ENCODE results near the gene APOL4. TPM values are rescaled to one million over a fixed set of nuclear protein-coding genes. Genes with fewer than 3 reads are reported as not detected.

The APOL4 gene
- total RNA-seq, 1 donor from 2014 or later = not detected

- Mint-ChIP-seq H3K9me3 (no peaks in the 10 kb centered on the region), H3K36me3 (ENCODE audit: low read depth) (no peaks in the 10 kb centered on the region), H3K27ac (ENCODE audit: unreplicated experiment) (no peak overlapping the region), H3K4me3 (no peak overlapping the region), H3K4me1 (peaks cover 21% of the 10 kb centered on the region), H3K27me3 (ENCODE audit: low read depth) (peaks cover 4% of the 10 kb centered on the region)
- no peak for TF ChIP-seq CTCF (conservative IDR thresholded peaks at IDR 0.05)
- no peak for DNase-seq (ENCODE audit: low read depth, low spot score)
Observed at GRCh38 chr22:36152088-36152487, 49.5 kb downstream of the APOL4 start.

GRCh38 chr22:36151006-36151595 is 50.5 kb downstream of the APOL4 start:
- Mint-ChIP-seq H3K9me3 (no peaks in the 10 kb centered on the region), H3K4me1 (peaks cover 12% of the 10 kb centered on the region), H3K27ac (ENCODE audit: unreplicated experiment) (no peak overlapping the region), H3K27me3 (ENCODE audit: low read depth) (peaks cover 4% of the 10 kb centered on the region), H3K36me3 (ENCODE audit: low read depth) (no peaks in the 10 kb centered on the region), H3K4me3 (no peak overlapping the region)
- no peak for DNase-seq (ENCODE audit: low read depth, low spot score)
- no peak for TF ChIP-seq CTCF (conservative IDR thresholded peaks at IDR 0.05)

GRCh38 chr22:36149441-36149840 is 52.2 kb downstream of the APOL4 start:
- no peak for DNase-seq (ENCODE audit: low read depth, low spot score)
- H3K9me3 Mint-ChIP-seq = no peaks in the 10 kb centered on the region
- H3K36me3 Mint-ChIP-seq (ENCODE audit: low read depth) = no peaks in the 10 kb centered on the region
- peaks cover 4% of the 10 kb centered on the region for H3K27me3 Mint-ChIP-seq (ENCODE audit: low read depth)
- no peak overlapping the region for H3K4me3 Mint-ChIP-seq
- TF ChIP-seq CTCF (conservative IDR thresholded peaks at IDR 0.05) = no peak
- H3K4me1 Mint-ChIP-seq = peaks cover 20% of the 10 kb centered on the region
- H3K27ac Mint-ChIP-seq (ENCODE audit: unreplicated experiment) = no peak overlapping the region

- TF ChIP-seq CTCF (conservative IDR thresholded peaks at IDR 0.05) = no peak
- peak overlapping the region; percentile 16 for H3K27ac Mint-ChIP-seq (ENCODE audit: unreplicated experiment)
- DNase-seq (ENCODE audit: low read depth, low spot score) = no peak
- peaks cover 4% of the 10 kb centered on the region for H3K27me3 Mint-ChIP-seq (ENCODE audit: low read depth)
- no peaks in the 10 kb centered on the region for H3K9me3 Mint-ChIP-seq
- H3K4me1 Mint-ChIP-seq = peaks cover 20% of the 10 kb centered on the region
- H3K36me3 Mint-ChIP-seq (ENCODE audit: low read depth) = no peaks in the 10 kb centered on the region
- H3K4me3 Mint-ChIP-seq = no peak overlapping the region
Observed at GRCh38 chr22:36148411-36148810, 53.2 kb downstream of the APOL4 start.

GRCh38 chr22:36147196-36147791 is 54.3 kb downstream of the APOL4 start:
- no peak for TF ChIP-seq CTCF (conservative IDR thresholded peaks at IDR 0.05)

More at GRCh38 chr22:36147196-36147791, 54.3 kb downstream of the APOL4 start:
- no peaks in the 10 kb centered on the region for H3K36me3 Mint-ChIP-seq (ENCODE audit: low read depth)
- no peaks in the 10 kb centered on the region for H3K9me3 Mint-ChIP-seq
- H3K27ac Mint-ChIP-seq (ENCODE audit: unreplicated experiment) = no peak overlapping the region
- H3K4me3 Mint-ChIP-seq = no peak overlapping the region
- H3K27me3 Mint-ChIP-seq (ENCODE audit: low read depth) = peaks cover 4% of the 10 kb centered on the region
- peaks cover 20% of the 10 kb centered on the region for H3K4me1 Mint-ChIP-seq
- DNase-seq (ENCODE audit: low read depth, low spot score) = no peak
